IgD-negative memory B cell (primary cell): ENCODE results near the gene LMX1B. TPM values are rescaled to one million over a fixed set of nuclear protein-coding genes. Genes with fewer than 3 reads are reported as not detected.

Experiments used
- H3K27ac Mint-ChIP-seq, 3 donors: one replicate each; pipeline ENCODE4 v1.8.0; 2020 to 2022; ENCODE audit warnings: mild to moderate bottlenecking in 3 of 3, mixed read lengths in 3 of 3, moderate library complexity in 1 of 3
- H3K27me3 Mint-ChIP-seq: one replicate; pipeline ENCODE4 v1.8.0; 2021; ENCODE audit warnings: mixed read lengths
- H3K36me3 Mint-ChIP-seq: one replicate; pipeline ENCODE4 v1.8.0; 2020; ENCODE audit warnings: mild to moderate bottlenecking, mixed read lengths
- H3K4me1 Mint-ChIP-seq, 3 donors: one replicate each; pipeline ENCODE4 v1.8.0; 2020 to 2022; ENCODE audit warnings: mixed read lengths in 3 of 3, mild to moderate bottlenecking in 1 of 3
- H3K4me3 Mint-ChIP-seq, 4 donors: one replicate each; pipeline ENCODE4 v1.8.0; 2020 to 2022; ENCODE audit warnings: mild to moderate bottlenecking in 4 of 4, mixed read lengths in 4 of 4, moderate library complexity in 3 of 4
- H3K9me3 Mint-ChIP-seq, 3 donors: one replicate each; pipeline ENCODE4 v1.8.0; 2020 to 2021; ENCODE audit warnings: mixed read lengths in 3 of 3, mild to moderate bottlenecking in 1 of 3
- polyA plus RNA-seq: library from polyadenylated mRNA; unstranded; fragments of 300-500 nt; fragmentation: Illumina TruSeq; gene quantifications from one replicate; pipeline ENCODE4 v1.2.3, GENCODE V29; 2021

LMX1B gene
- polyA plus RNA-seq, 1 donor from 2014 or later = not detected

DNA sequence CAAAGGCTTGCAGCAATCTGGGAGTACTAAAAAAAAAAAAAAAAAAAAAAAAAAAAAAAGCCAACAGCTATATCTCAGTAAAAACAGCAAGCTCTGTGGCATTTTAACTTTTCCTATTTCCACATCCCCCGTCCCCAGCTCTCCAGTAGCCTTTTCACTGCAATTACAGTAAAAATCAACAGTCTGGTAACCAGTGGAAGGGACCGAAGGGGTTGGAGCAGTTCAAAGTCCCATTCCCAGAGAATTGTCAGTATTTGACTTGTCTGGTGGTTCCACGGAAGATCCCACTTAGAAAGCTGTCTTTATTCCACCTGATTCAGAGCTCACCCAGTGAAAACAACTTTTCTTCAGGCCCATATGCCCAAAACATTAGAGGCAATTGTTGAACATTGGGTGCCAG is 119.3 kb downstream of the LMX1B start:
- Mint-ChIP-seq H3K27ac (no peak overlapping the region), H3K27me3 (peaks cover 2% of the 10 kb centered on the region), H3K9me3 (peaks cover 4 to 18% (median 17%) of the 10 kb centered on the region in 3 donors), H3K36me3 (peaks cover 2% of the 10 kb centered on the region), H3K4me1 (no peaks in the 10 kb centered on the region), H3K4me3 (no peak overlapping the region)

DNA sequence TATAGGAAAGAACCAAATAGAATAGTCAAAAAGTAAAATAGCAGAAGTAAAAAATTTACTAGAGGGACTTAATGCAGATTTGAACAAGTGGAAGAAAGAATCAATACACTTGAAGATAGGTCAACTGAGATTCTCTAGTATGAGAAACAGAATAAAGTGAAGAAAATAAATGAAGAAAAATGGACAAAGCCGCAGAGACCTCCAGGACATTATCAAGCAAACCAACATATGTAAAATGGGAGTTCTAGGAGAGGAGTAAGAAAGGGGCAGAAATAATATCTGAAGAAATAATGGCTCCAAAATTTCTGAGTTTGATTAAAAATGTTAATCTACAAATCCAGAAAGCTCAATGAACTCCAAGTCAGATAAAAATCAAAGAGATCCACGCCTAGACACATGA is 121.1 kb downstream of the LMX1B start:
- H3K27ac Mint-ChIP-seq = no peak overlapping the region
- no peaks in the 10 kb centered on the region for H3K4me1 Mint-ChIP-seq
- H3K27me3 Mint-ChIP-seq = peaks cover 2% of the 10 kb centered on the region
- peaks cover 2% of the 10 kb centered on the region for H3K36me3 Mint-ChIP-seq
- peaks cover 4 to 18% (median 17%) of the 10 kb centered on the region in 3 donors for H3K9me3 Mint-ChIP-seq
- no peak overlapping the region for H3K4me3 Mint-ChIP-seq

DNA sequence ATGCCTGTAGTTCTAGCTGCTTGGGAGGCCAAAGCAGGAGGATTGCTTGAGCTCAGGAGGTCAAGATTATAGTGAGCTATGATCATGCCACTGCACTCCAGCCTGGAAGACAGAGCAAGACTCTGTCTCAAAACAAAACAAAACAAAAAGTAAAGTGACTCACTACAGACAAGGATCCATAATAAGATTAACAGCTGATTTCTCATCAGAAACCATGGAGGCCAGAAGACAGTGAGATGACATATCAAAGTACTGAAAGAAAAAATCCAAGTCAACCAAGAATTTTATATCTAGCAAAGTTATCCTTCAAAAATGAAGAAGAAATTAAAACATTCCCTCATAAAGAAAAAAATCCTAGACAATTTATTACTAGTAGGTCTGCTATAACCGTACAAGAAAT is 121.8 kb downstream of the LMX1B start:
- Mint-ChIP-seq H3K27ac (no peak overlapping the region), H3K9me3 (peaks cover 4 to 18% (median 17%) of the 10 kb centered on the region in 3 donors), H3K36me3 (peaks cover 2% of the 10 kb centered on the region), H3K4me1 (no peaks in the 10 kb centered on the region), H3K4me3 (no peak overlapping the region), H3K27me3 (peaks cover 2% of the 10 kb centered on the region)

DNA sequence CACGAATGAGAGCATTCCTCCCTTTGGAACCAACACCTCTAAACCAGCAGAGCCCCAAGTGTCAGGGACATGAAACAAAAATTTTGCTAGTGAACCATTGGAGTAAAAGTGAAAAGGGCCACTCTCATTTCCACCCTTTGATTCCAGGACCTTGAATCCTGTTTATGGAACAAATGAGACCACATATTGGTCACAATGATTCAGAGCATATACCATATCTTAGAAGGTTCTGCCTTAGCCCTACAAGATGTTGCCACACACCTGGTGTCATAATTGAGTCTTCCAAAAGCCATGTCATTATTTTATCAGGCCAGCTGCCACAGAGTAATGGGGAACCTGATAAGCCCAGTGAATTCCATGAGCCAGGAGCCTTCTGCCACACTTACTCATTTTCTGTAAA is 124.8 kb downstream of the LMX1B start:
- no peaks in the 10 kb centered on the region for H3K4me1 Mint-ChIP-seq
- H3K4me3 Mint-ChIP-seq = no peak overlapping the region
- peaks cover 2% of the 10 kb centered on the region for H3K36me3 Mint-ChIP-seq
- peaks cover 4 to 18% (median 17%) of the 10 kb centered on the region in 3 donors for H3K9me3 Mint-ChIP-seq
- H3K27ac Mint-ChIP-seq = no peak overlapping the region
- H3K27me3 Mint-ChIP-seq = peaks cover 2% of the 10 kb centered on the region

DNA sequence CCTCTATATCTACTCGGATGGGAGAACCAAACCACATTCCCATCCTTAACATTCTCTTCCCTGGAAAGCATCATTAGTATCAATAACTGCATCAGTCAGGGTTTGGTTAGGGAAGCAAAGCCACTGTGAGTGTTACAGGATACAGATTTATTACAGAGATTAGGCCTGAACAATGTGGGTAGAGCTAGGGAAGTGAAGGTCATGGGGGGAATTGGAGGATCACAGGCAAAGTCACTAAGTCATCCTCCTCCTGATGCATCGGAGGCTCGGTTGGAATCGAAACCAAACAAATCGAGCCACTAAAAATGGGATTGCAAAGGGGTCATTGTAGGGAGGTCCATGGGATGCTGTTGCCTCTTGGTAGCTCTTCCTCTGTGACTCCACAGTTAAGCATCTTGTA is 129.3 kb downstream of the LMX1B start:
- H3K27ac Mint-ChIP-seq = peak overlapping the region in 1 of 3 donors; percentile 45

DNA sequence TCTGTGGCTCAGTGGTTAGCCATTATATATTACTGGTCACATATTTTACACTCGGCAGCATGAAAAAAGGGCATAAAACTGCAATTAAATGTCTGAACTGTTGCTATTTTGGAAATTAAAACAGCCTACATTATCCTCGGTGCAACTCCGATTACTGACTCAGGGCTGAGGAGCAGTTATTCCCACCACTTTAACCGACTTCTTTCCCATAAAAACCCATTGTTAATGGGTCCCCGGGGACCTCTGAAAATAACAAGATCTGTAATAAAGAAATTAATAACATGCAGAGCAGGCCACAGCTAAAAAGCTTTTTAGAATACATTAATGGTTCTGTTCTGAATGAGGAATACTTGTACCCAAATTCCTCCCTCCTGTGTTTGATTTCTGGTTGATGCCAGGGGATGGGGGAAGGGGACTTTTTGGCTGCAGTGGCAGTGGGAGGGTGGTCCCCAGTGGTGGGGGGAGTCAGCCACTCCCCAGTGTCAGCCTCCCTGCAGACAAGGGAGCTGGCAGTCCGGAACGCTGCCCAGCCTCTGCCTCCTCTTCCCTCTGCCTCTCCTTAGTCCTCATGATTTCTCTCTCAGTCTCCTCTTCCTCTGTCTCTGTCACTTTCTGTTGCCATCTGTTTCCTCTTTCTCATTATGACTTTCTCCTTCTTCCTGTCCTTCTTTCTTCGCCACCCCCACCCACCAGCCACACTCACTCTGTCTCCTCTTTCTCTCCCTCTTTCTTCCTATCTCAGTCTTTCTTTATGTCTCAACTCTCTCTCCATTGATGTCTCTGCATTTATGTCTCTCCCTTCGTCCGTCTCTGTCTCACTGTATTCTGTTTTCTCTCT is 132.1 kb downstream of the LMX1B start:
- Mint-ChIP-seq H3K36me3 (peaks cover 1% of the 10 kb centered on the region), H3K27ac (no peak overlapping the region), H3K9me3 (no peaks in the 10 kb centered on the region), H3K27me3 (peaks cover 4% of the 10 kb centered on the region), H3K4me1 (peaks cover 26 to 33% (median 29%) of the 10 kb centered on the region in 3 donors), H3K4me3 (peak overlapping the region in 2 of 4 donors; percentile 36 to 92)

More for the DNA sequence above, 129.3 kb downstream of the LMX1B start:
- Mint-ChIP-seq H3K4me3 (no peak overlapping the region), H3K27me3 (peaks cover 4% of the 10 kb centered on the region), H3K9me3 (no peaks in the 10 kb centered on the region), H3K36me3 (peaks cover 1% of the 10 kb centered on the region), H3K4me1 (peaks cover 22 to 23% (median 22%) of the 10 kb centered on the region in 3 donors)

Other genes with a start within 250 kb of the LMX1B start
- 13.7 TPM for gene ZBTB43, start 191.1 kb downstream of the LMX1B start, polyA plus RNA-seq
- 1.2 TPM for gene ZBTB34, start 246.7 kb downstream of the LMX1B start, polyA plus RNA-seq